Measurements from ENCODE around the gene ABAT. TPM values are rescaled to one million over a fixed set of nuclear protein-coding genes. Genes with fewer than 3 reads are reported as not detected.
"Not testable (repeated sequence)": the region's sequence is repeated elsewhere in the genome, so short reads cannot be mapped to it uniquely, and the experiment has no call there.

Gene ABAT
- total RNA-seq, 2 donors from 2014 or later: 8.7 TPM

DNA sequence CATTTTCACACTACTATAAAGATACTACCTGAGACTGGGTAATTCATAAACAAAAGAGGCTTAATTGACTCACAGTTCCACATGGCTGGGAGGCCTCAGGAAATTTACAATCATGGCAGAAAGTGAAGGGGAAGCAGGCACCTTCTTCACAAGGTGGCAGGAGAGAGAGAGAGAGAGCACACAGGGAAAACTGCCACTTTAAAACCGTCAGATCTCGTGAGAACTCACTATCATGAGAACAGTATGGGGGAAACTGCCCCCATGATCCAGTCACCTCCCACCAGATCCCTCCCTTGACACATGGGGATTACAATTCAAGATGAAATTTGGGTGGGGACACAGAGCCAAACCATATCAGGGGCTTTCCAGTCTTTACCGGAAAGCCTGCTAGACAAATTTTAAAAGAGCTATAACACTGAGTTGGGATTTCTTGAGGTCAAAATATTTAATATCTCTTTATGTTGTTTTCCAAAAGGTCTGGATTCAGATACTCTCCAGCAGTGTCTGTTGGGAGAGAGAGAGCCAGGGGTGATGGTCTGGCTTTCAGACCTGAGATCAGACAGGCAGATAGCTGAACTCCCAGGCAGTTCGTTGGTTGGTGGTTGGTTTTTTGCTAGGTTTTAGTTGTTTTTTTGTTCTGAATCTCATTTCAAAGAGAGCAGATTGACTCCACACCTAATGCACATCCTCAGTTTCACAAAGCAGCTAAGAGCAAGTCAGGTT is 30.8 kb downstream of the ABAT start:
- H3K27ac Mint-ChIP-seq; H3K27me3 Mint-ChIP-seq; H3K4me3 Mint-ChIP-seq; H3K36me3 Mint-ChIP-seq; DNase-seq (ENCODE audit: low spot score); ATAC-seq; H3K4me1 Mint-ChIP-seq (ENCODE audit: low read depth in 2 of 2); H3K9me3 Mint-ChIP-seq: not testable (repeated sequence)

DNA sequence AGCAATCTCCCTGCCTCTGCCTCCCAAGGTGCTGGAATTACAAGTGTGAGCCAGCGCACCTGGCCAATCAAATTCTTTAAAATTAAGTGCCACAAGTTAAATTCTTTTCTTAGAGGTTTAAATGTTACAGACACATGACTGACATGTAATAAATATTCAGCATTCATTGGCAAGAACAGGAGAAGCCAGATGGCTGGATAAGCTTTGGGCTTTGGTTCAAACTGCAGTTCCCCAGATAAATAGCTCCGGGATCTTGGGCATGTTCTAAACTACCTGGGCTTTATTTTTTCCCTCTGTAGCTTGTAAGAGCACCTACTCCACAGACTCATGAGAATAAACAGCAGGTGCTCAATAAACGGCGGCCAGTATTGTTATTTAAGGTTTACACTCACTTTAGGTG is 34.1 kb downstream of the ABAT start:
- DNase-seq (ENCODE audit: low spot score) (no peak), ATAC-seq (no peak)
- H3K9me3 Mint-ChIP-seq: no peaks in the 10 kb centered on the region
- no peak overlapping the region for H3K4me3 Mint-ChIP-seq
- peaks cover 8 to 9% of the 10 kb centered on the region in 2 donors for H3K4me1 Mint-ChIP-seq (ENCODE audit: low read depth in 2 of 2)
- H3K36me3 Mint-ChIP-seq: no peaks in the 10 kb centered on the region
- peaks cover 0 to 10% of the 10 kb centered on the region in 2 donors for H3K27me3 Mint-ChIP-seq
- no peak overlapping the region for H3K27ac Mint-ChIP-seq

GRCh38 chr16:8712589-8713361 is 38.4 kb downstream of the ABAT start:
- Mint-ChIP-seq H3K27me3 (peaks cover 0 to 10% of the 10 kb centered on the region in 2 donors), H3K27ac (no peak overlapping the region), H3K4me3 (no peak overlapping the region), H3K36me3 (no peaks in the 10 kb centered on the region), H3K4me1 (ENCODE audit: low read depth in 2 of 2) (peaks cover 5 to 9% of the 10 kb centered on the region in 2 donors), H3K9me3 (no peaks in the 10 kb centered on the region)
- DNase-seq (ENCODE audit: low spot score) (no peak), ATAC-seq (no peak)

DNA sequence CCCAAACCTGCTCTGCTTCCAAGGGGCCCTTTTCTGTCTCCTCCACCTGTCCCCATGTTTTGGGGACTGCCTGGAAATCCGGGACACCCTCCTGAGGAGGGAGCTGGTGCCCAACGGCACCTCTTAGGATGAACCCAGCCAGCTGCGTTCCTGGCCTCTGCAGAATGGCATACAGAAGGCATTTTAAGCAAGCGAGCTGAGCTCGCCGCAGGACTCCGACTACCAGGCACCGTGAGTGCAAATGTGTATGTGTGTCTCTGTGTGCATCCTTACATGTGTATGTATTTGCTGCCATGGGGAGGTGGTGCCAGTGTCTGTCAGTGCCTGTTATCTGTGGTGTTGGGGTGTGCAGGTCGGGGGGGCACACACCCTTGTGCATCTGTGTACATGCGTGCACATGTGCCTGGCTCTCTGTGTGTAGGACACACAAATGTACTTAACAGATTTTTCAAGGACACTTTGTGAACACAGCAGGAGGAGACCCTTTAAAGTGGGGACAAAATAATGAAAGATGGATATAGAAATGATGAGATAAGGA is 39.3 kb downstream of the ABAT start:
- no peaks in the 10 kb centered on the region for H3K36me3 Mint-ChIP-seq
- H3K4me3 Mint-ChIP-seq: no peak overlapping the region
- no peak overlapping the region for H3K27ac Mint-ChIP-seq
- peaks cover 5 to 9% of the 10 kb centered on the region in 2 donors for H3K4me1 Mint-ChIP-seq (ENCODE audit: low read depth in 2 of 2)
- no peak for DNase-seq (ENCODE audit: low spot score)
- no peak for ATAC-seq
- no peaks in the 10 kb centered on the region for H3K9me3 Mint-ChIP-seq
- H3K27me3 Mint-ChIP-seq: peaks cover 0 to 10% of the 10 kb centered on the region in 2 donors

GRCh38 chr16:8714174-8714573 is 39.8 kb downstream of the ABAT start:
- DNase-seq (ENCODE audit: low spot score) (no peak), ATAC-seq (no peak)
- H3K27me3 Mint-ChIP-seq: peaks cover 0 to 10% of the 10 kb centered on the region in 2 donors
- H3K9me3 Mint-ChIP-seq: no peaks in the 10 kb centered on the region
- no peak overlapping the region for H3K4me3 Mint-ChIP-seq
- H3K36me3 Mint-ChIP-seq: no peaks in the 10 kb centered on the region
- H3K27ac Mint-ChIP-seq: no peak overlapping the region
- peaks cover 5 to 9% of the 10 kb centered on the region in 2 donors for H3K4me1 Mint-ChIP-seq (ENCODE audit: low read depth in 2 of 2)

DNA sequence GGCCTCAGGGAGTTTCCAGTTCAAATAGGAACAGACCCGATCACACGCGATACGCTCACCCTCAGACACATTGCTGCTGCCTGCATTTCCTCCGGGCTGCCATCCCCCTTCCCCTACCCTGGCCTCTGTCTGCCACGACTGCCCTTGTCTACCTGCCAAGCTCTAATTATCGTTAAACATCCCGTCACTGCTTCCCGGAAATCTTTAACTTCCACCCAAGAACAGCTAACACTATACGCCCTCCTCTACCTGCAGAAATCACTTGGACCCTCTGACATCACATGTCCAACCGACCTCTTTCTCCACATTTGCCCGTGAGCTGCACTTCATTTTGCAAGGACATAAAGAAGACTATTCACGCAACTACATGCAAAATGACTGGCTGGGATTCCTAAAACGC is 40.4 kb downstream of the ABAT start:
- H3K36me3 Mint-ChIP-seq: no peaks in the 10 kb centered on the region
- H3K27me3 Mint-ChIP-seq: peaks cover 0 to 10% of the 10 kb centered on the region in 2 donors
- H3K4me3 Mint-ChIP-seq: no peak overlapping the region
- no peak overlapping the region for H3K27ac Mint-ChIP-seq
- ATAC-seq (no peak), DNase-seq (ENCODE audit: low spot score) (no peak)
- no peaks in the 10 kb centered on the region for H3K9me3 Mint-ChIP-seq
- peaks cover 5 to 9% of the 10 kb centered on the region in 2 donors for H3K4me1 Mint-ChIP-seq (ENCODE audit: low read depth in 2 of 2)

- Mint-ChIP-seq H3K36me3 (no peaks in the 10 kb centered on the region), H3K27ac (no peak overlapping the region), H3K27me3 (peaks cover 0 to 7% of the 10 kb centered on the region in 2 donors), H3K9me3 (no peaks in the 10 kb centered on the region), H3K4me1 (ENCODE audit: low read depth in 2 of 2) (peaks cover 4 to 6% of the 10 kb centered on the region in 2 donors), H3K4me3 (no peak overlapping the region)
- no peak for DNase-seq (ENCODE audit: low spot score)
- no peak for ATAC-seq
These were observed 41.6 kb downstream of the ABAT start for GRCh38 chr16:8716052-8716451.

DNA sequence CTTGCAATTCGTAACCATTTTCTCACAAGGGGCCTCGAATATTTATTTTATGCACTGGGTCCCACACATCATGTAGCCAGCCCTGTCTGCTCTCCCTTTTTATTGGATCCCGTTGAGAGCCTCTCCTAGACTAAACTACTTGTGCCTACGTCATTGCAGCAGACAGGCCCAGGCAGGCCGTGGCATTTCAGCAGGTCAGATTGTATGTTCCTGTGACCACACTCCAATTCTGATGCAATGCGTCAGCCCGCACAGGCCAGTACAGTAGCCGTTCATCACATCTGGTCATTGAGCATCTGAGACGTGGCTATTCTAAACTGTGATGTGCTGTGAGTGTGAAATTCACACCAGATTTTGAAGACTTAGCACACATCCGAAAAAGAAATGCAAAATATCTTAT is 42.2 kb downstream of the ABAT start:
- Mint-ChIP-seq H3K27me3 (peaks cover 0 to 2% of the 10 kb centered on the region in 2 donors), H3K9me3 (no peaks in the 10 kb centered on the region), H3K36me3 (no peaks in the 10 kb centered on the region), H3K27ac (no peak overlapping the region), H3K4me3 (no peak overlapping the region), H3K4me1 (ENCODE audit: low read depth in 2 of 2) (peaks cover 0 to under 1% of the 10 kb centered on the region in 2 donors)
- no peak for DNase-seq (ENCODE audit: low spot score)
- ATAC-seq: no peak

- no peaks in the 10 kb centered on the region for H3K27me3 Mint-ChIP-seq
These were observed 43.1 kb downstream of the ABAT start for GRCh38 chr16:8717469-8717868.

GRCh38 chr16:8717892-8718415 is 43.5 kb downstream of the ABAT start:
- H3K9me3 Mint-ChIP-seq: no peaks in the 10 kb centered on the region
- no peaks in the 10 kb centered on the region for H3K27me3 Mint-ChIP-seq
- DNase-seq (ENCODE audit: low spot score) (no peak), ATAC-seq (no peak)
- H3K36me3 Mint-ChIP-seq: no peaks in the 10 kb centered on the region
- H3K27ac Mint-ChIP-seq: no peak overlapping the region
- H3K4me1 Mint-ChIP-seq (ENCODE audit: low read depth in 2 of 2): no peaks in the 10 kb centered on the region
- no peak overlapping the region for H3K4me3 Mint-ChIP-seq

More at GRCh38 chr16:8717469-8717868, 43.1 kb downstream of the ABAT start:
- ATAC-seq: no peak
- H3K36me3 Mint-ChIP-seq: no peaks in the 10 kb centered on the region
- H3K4me1 Mint-ChIP-seq (ENCODE audit: low read depth in 2 of 2): no peaks in the 10 kb centered on the region
- H3K9me3 Mint-ChIP-seq: no peaks in the 10 kb centered on the region
- H3K4me3 Mint-ChIP-seq: no peak overlapping the region
- no peak for DNase-seq (ENCODE audit: low spot score)
- no peak overlapping the region for H3K27ac Mint-ChIP-seq

- no peak for DNase-seq (ENCODE audit: low spot score)
- ATAC-seq: no peak
- no peaks in the 10 kb centered on the region for H3K9me3 Mint-ChIP-seq
- no peaks in the 10 kb centered on the region for H3K4me1 Mint-ChIP-seq (ENCODE audit: low read depth in 2 of 2)
- no peak overlapping the region for H3K27ac Mint-ChIP-seq
- no peaks in the 10 kb centered on the region for H3K36me3 Mint-ChIP-seq
- H3K4me3 Mint-ChIP-seq: no peak overlapping the region
- H3K27me3 Mint-ChIP-seq: no peaks in the 10 kb centered on the region
These were observed 44.6 kb downstream of the ABAT start for GRCh38 chr16:8718851-8719680.

- no peak for ATAC-seq
- no peak overlapping the region for H3K4me3 Mint-ChIP-seq
- H3K27me3 Mint-ChIP-seq: no peaks in the 10 kb centered on the region
- H3K36me3 Mint-ChIP-seq: no peaks in the 10 kb centered on the region
- no peak overlapping the region for H3K27ac Mint-ChIP-seq
- no peak for DNase-seq (ENCODE audit: low spot score)
- no peaks in the 10 kb centered on the region for H3K4me1 Mint-ChIP-seq (ENCODE audit: low read depth in 2 of 2)
- no peaks in the 10 kb centered on the region for H3K9me3 Mint-ChIP-seq
These were observed 45.9 kb downstream of the ABAT start for GRCh38 chr16:8720080-8720966.

DNA sequence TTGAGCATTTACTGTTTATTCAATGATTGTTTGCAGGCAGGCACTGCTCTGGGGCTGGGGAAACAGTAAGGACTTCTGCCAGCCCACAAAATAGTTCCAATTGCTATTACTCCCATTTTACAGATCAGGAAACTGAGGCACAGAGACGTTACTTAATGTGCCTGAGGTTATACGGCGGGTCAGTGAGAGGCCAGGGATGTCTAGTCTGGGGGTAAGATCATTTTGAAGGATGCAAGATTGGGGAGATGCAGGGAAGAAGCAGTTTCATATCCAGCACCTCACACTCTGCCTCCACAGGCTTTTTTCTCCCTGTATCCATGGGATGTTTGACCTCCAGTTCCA is 46.5 kb downstream of the ABAT start:
- no peaks in the 10 kb centered on the region for H3K9me3 Mint-ChIP-seq

More for the DNA sequence above, 46.5 kb downstream of the ABAT start:
- no peak for ATAC-seq
- DNase-seq (ENCODE audit: low spot score): no peak
- Mint-ChIP-seq H3K27me3 (no peaks in the 10 kb centered on the region), H3K4me3 (no peak overlapping the region), H3K4me1 (ENCODE audit: low read depth in 2 of 2) (no peaks in the 10 kb centered on the region), H3K27ac (no peak overlapping the region), H3K36me3 (no peaks in the 10 kb centered on the region)
